ENCODE data around the gene GLO1.

GRCh38 chr6:38702558-38703397, at the start of gene GLO1:
- TF ChIP-seq, protein P1, sequence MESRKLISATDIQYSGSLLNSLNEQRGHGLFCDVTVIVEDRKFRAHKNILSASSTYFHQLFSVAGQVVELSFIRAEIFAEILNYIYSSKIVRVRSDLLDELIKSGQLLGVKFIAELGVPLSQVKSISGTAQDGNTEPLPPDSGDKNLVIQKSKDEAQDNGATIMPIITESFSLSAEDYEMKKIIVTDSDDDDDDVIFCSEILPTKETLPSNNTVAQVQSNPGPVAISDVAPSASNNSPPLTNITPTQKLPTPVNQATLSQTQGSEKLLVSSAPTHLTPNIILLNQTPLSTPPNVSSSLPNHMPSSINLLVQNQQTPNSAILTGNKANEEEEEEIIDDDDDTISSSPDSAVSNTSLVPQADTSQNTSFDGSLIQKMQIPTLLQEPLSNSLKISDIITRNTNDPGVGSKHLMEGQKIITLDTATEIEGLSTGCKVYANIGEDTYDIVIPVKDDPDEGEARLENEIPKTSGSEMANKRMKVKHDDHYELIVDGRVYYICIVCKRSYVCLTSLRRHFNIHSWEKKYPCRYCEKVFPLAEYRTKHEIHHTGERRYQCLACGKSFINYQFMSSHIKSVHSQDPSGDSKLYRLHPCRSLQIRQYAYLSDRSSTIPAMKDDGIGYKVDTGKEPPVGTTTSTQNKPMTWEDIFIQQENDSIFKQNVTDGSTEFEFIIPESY (IDR thresholded peaks at IDR 0.05; ENCODE audit: borderline replicate concordance, low read depth), result no peak
- TF ChIP-seq FOSL2 (IDR thresholded peaks at IDR 0.05; ENCODE audit: borderline replicate concordance, low read depth) (peak; percentile 28; the same call in 1 of the 2 replicates), RFX5 (IDR thresholded peaks at IDR 0.05; ENCODE audit: low read length) (no peak; the same call in 1 of the 2 replicates), TAF1 (IDR thresholded peaks at IDR 0.05; ENCODE audit: borderline replicate concordance, low read depth, low read length) (peak; percentile 79), POLR2AphosphoS5 (IDR thresholded peaks at IDR 0.05; ENCODE audit: low read depth, low read length) (peak; percentile 89), JUND (IDR thresholded peaks at IDR 0.05) (no peak), YY1 (IDR thresholded peaks at IDR 0.05; ENCODE audit: low read depth) (peak; percentile 85), RAD21 (IDR thresholded peaks at IDR 0.05; ENCODE audit: low read length) (no peak), USF1 (IDR thresholded peaks at IDR 0.05; ENCODE audit: borderline replicate concordance, low read depth) (no peak), MXI1 (IDR thresholded peaks at IDR 0.05; ENCODE audit: low read depth, low read length) (no peak)
- TF ChIP-seq, protein P2, sequence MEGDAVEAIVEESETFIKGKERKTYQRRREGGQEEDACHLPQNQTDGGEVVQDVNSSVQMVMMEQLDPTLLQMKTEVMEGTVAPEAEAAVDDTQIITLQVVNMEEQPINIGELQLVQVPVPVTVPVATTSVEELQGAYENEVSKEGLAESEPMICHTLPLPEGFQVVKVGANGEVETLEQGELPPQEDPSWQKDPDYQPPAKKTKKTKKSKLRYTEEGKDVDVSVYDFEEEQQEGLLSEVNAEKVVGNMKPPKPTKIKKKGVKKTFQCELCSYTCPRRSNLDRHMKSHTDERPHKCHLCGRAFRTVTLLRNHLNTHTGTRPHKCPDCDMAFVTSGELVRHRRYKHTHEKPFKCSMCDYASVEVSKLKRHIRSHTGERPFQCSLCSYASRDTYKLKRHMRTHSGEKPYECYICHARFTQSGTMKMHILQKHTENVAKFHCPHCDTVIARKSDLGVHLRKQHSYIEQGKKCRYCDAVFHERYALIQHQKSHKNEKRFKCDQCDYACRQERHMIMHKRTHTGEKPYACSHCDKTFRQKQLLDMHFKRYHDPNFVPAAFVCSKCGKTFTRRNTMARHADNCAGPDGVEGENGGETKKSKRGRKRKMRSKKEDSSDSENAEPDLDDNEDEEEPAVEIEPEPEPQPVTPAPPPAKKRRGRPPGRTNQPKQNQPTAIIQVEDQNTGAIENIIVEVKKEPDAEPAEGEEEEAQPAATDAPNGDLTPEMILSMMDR (IDR thresholded peaks at IDR 0.05), result no peak
